Neural cell (in vitro differentiated cells): ENCODE data around the gene MYO10.
"Not testable (repeated sequence)": the region's sequence is repeated elsewhere in the genome, so short reads cannot be mapped to it uniquely, and the experiment has no call there.

Experiments
- MXI1 ChIP-seq: fragments of 450-650 bp; conservative IDR thresholded peaks from 2 replicates; pipeline ENCODE4 v1.6.1; 2014; ENCODE audit warnings: antibody characterized with exemption, mild to moderate bottlenecking; ENCODE audit not compliant: poor library complexity, severe bottlenecking
- TF ChIP-seq, protein P1 (sequence below): fragments of 450-650 bp; IDR thresholded peaks from 2 replicates; pipeline ENCODE4 v1.5.1; 2014; ENCODE audit warnings: antibody characterized with exemption, mild to moderate bottlenecking, moderate library complexity; ENCODE audit not compliant: poor library complexity, severe bottlenecking

DNA sequence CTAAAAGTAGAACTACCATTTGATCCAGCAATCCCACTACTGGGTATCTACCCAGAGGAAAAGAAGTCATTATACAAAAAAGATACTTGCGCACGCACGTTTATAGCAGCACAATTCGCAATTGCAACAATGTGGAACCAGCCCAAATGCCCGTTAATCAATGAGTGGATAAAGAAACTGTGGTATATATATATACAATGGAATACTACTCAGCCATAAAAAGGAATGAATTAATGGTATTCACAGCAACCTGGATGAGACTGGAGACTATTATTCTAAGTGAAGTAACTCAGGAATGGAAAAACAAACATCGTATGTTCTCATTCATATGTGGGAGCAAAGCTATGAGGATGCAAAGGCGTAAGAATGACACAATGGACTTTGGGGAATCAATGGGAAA, 104.8 kb downstream of the MYO10 start:
- TF ChIP-seq, protein P1, sequence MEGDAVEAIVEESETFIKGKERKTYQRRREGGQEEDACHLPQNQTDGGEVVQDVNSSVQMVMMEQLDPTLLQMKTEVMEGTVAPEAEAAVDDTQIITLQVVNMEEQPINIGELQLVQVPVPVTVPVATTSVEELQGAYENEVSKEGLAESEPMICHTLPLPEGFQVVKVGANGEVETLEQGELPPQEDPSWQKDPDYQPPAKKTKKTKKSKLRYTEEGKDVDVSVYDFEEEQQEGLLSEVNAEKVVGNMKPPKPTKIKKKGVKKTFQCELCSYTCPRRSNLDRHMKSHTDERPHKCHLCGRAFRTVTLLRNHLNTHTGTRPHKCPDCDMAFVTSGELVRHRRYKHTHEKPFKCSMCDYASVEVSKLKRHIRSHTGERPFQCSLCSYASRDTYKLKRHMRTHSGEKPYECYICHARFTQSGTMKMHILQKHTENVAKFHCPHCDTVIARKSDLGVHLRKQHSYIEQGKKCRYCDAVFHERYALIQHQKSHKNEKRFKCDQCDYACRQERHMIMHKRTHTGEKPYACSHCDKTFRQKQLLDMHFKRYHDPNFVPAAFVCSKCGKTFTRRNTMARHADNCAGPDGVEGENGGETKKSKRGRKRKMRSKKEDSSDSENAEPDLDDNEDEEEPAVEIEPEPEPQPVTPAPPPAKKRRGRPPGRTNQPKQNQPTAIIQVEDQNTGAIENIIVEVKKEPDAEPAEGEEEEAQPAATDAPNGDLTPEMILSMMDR, result not testable (repeated sequence)
- TF ChIP-seq MXI1, result not testable (repeated sequence)
